Nephron progenitor cell (in vitro differentiated cells): Measurements from ENCODE around the gene LYPD4.

Experiments
- DNase-seq: peaks from one replicate; pipeline ENCODE4 v3.0.0; 2021
- H3K27ac Mint-ChIP-seq: 2 replicates; pipeline ENCODE4 v1.8.0; 2021; ENCODE audit warnings: mild to moderate bottlenecking, moderate library complexity, mixed read lengths
- H3K27me3 Mint-ChIP-seq: 2 replicates; pipeline ENCODE4 v1.8.0; 2021; ENCODE audit warnings: mild to moderate bottlenecking, low read depth, mixed read lengths; ENCODE audit not compliant: poor library complexity
- H3K36me3 Mint-ChIP-seq: 2 replicates; pipeline ENCODE4 v1.8.0; 2021; ENCODE audit warnings: low read depth, mixed read lengths
- H3K4me1 Mint-ChIP-seq: 2 replicates; pipeline ENCODE4 v1.8.0; 2021; ENCODE audit warnings: mixed read lengths
- H3K4me3 Mint-ChIP-seq: 2 replicates; pipeline ENCODE4 v1.8.0; 2021; ENCODE audit warnings: mild to moderate bottlenecking, moderate library complexity, mixed read lengths
- H3K9me3 Mint-ChIP-seq: 2 replicates; pipeline ENCODE4 v1.8.0; 2021; ENCODE audit warnings: mild to moderate bottlenecking, moderate library complexity, mixed read lengths
- TF ChIP-seq, protein P1 (sequence below): fragments of 200-600 bp; sonication (generic); IDR thresholded peaks from 2 replicates; pipeline ENCODE4 v1.5.0; 2021; ENCODE audit warnings: antibody characterized with exemption

The LYPD4 gene

GRCh38 chr19:41848666-41849065 lies 4.2 kb upstream of the LYPD4 start:
- TF ChIP-seq, protein P1, sequence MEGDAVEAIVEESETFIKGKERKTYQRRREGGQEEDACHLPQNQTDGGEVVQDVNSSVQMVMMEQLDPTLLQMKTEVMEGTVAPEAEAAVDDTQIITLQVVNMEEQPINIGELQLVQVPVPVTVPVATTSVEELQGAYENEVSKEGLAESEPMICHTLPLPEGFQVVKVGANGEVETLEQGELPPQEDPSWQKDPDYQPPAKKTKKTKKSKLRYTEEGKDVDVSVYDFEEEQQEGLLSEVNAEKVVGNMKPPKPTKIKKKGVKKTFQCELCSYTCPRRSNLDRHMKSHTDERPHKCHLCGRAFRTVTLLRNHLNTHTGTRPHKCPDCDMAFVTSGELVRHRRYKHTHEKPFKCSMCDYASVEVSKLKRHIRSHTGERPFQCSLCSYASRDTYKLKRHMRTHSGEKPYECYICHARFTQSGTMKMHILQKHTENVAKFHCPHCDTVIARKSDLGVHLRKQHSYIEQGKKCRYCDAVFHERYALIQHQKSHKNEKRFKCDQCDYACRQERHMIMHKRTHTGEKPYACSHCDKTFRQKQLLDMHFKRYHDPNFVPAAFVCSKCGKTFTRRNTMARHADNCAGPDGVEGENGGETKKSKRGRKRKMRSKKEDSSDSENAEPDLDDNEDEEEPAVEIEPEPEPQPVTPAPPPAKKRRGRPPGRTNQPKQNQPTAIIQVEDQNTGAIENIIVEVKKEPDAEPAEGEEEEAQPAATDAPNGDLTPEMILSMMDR = no peak
- Mint-ChIP-seq H3K4me1 (no peaks in the 10 kb centered on the region), H3K9me3 (peaks cover 19% of the 10 kb centered on the region), H3K36me3 (no peaks in the 10 kb centered on the region), H3K27me3 (peaks cover 77% of the 10 kb centered on the region), H3K4me3 (no peak overlapping the region), H3K27ac (no peak overlapping the region)
- no peak for DNase-seq

GRCh38 chr19:41847351-41848105 lies 3.0 kb upstream of the LYPD4 start:
- Mint-ChIP-seq H3K9me3 (peaks cover 26% of the 10 kb centered on the region), H3K4me1 (no peaks in the 10 kb centered on the region), H3K4me3 (no peak overlapping the region), H3K36me3 (no peaks in the 10 kb centered on the region), H3K27ac (no peak overlapping the region), H3K27me3 (peaks cover 74% of the 10 kb centered on the region)
- TF ChIP-seq, protein P1 = no peak
- DNase-seq = no peak

- Mint-ChIP-seq H3K9me3 (peaks cover 30% of the 10 kb centered on the region), H3K4me1 (no peaks in the 10 kb centered on the region), H3K4me3 (no peak overlapping the region), H3K36me3 (no peaks in the 10 kb centered on the region), H3K27me3 (peaks cover 52% of the 10 kb centered on the region), H3K27ac (no peak overlapping the region)
- no peak for DNase-seq
- TF ChIP-seq, protein P1 = no peak
Observed at GRCh38 chr19:41845051-41845590, 638 bp upstream of the LYPD4 start.

GRCh38 chr19:41845001-41845050 lies 343 bp upstream of the LYPD4 start, which contains the start of gene DMRTC2:
DMRTC2 (plus strand) TSS chr19:41845042; CDS start chr19:41847429, 2,387 bp downstream.
- H3K36me3 Mint-ChIP-seq = no peaks in the 10 kb centered on the region
- TF ChIP-seq, protein P1 = no peak
- no peak for DNase-seq
- no peak within 1 kb of the TSS for H3K27ac Mint-ChIP-seq
- peaks cover 49% of the 10 kb centered on the region for H3K27me3 Mint-ChIP-seq
- H3K4me3 Mint-ChIP-seq = no peak within 1 kb of the TSS
- H3K9me3 Mint-ChIP-seq = peaks cover 30% of the 10 kb centered on the region
- H3K4me1 Mint-ChIP-seq = no peaks in the 10 kb centered on the region

DNA sequence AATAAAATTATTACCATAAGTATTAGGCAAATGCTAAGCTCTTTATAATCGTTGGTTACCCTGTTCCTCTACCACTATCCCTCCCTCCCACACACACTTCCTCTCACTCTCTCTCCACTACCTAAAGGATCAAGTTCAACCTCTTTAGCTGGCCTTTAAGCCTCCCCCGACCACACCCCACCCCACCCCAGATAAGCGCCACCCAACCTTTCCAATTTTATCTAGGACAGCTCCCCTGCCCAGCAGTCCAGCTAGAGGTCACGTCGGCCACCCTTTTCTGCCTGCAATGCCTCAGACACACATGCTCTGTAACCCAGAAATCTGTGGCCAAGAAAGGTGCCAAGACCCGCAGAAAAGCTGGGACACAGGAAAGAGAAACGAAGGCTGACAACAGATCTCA lies 1.1 kb downstream of the LYPD4 start:
- TF ChIP-seq, protein P1 = no peak
- H3K27me3 Mint-ChIP-seq = peaks cover 52% of the 10 kb centered on the region
- no peaks in the 10 kb centered on the region for H3K36me3 Mint-ChIP-seq
- H3K4me3 Mint-ChIP-seq = no peak overlapping the region
- no peak for DNase-seq
- no peak overlapping the region for H3K27ac Mint-ChIP-seq
- H3K4me1 Mint-ChIP-seq = no peaks in the 10 kb centered on the region
- H3K9me3 Mint-ChIP-seq = peaks cover 30% of the 10 kb centered on the region

GRCh38 chr19:41839211-41839610 lies 5.3 kb downstream of the LYPD4 start:
- Mint-ChIP-seq H3K27me3 (peaks cover 50% of the 10 kb centered on the region), H3K4me1 (no peaks in the 10 kb centered on the region)

More at GRCh38 chr19:41839211-41839610, 5.3 kb downstream of the LYPD4 start:
- H3K27ac Mint-ChIP-seq = no peak overlapping the region
- H3K36me3 Mint-ChIP-seq = no peaks in the 10 kb centered on the region
- no peak for DNase-seq
- H3K4me3 Mint-ChIP-seq = no peak overlapping the region
- H3K9me3 Mint-ChIP-seq = peaks cover 17% of the 10 kb centered on the region
- TF ChIP-seq, protein P1 = no peak
